Nephron progenitor cell (in vitro differentiated cells): ENCODE data around the gene PYGO1.
A peak's percentile ranks its signal among the peaks of the same experiment; 100 is the strongest.

ENCODE experiments used
- DNase-seq: peaks from one replicate; pipeline ENCODE4 v3.0.0; 2021
- H3K27ac Mint-ChIP-seq: 2 replicates; pipeline ENCODE4 v1.8.0; 2021; ENCODE audit warnings: mild to moderate bottlenecking, moderate library complexity, mixed read lengths
- H3K27me3 Mint-ChIP-seq: 2 replicates; pipeline ENCODE4 v1.8.0; 2021; ENCODE audit warnings: mild to moderate bottlenecking, low read depth, mixed read lengths; ENCODE audit not compliant: poor library complexity
- H3K36me3 Mint-ChIP-seq: 2 replicates; pipeline ENCODE4 v1.8.0; 2021; ENCODE audit warnings: low read depth, mixed read lengths
- H3K4me1 Mint-ChIP-seq: 2 replicates; pipeline ENCODE4 v1.8.0; 2021; ENCODE audit warnings: mixed read lengths
- H3K4me3 Mint-ChIP-seq: 2 replicates; pipeline ENCODE4 v1.8.0; 2021; ENCODE audit warnings: mild to moderate bottlenecking, moderate library complexity, mixed read lengths
- H3K9me3 Mint-ChIP-seq: 2 replicates; pipeline ENCODE4 v1.8.0; 2021; ENCODE audit warnings: mild to moderate bottlenecking, moderate library complexity, mixed read lengths
- CTCF ChIP-seq: fragments of 200-600 bp; sonication (generic); IDR thresholded peaks from 2 replicates; pipeline ENCODE4 v1.5.0; 2021; ENCODE audit warnings: antibody characterized with exemption

PYGO1 gene

GRCh38 chr15:55588070-55588814 is at the start of gene PYGO1:
Gene PYGO1 (minus strand): TSS chr15:55588345. CDS start chr15:55587883, 462 bp downstream.
- Mint-ChIP-seq H3K4me1 (peaks cover 16% of the 10 kb centered on the region), H3K4me3 (peak within 1 kb of the TSS; percentile 85), H3K36me3 (peaks cover 19% of the 10 kb centered on the region), H3K9me3 (peaks cover 11% of the 10 kb centered on the region), H3K27ac (peak within 1 kb of the TSS; percentile 94), H3K27me3 (no peaks in the 10 kb centered on the region)
- no peak for TF ChIP-seq CTCF
- DNase-seq, result peak; percentile 77

- H3K36me3 Mint-ChIP-seq, result peaks cover 87% of the 10 kb centered on the region
- no peak overlapping the region for H3K27ac Mint-ChIP-seq
- no peak for DNase-seq
- peaks cover 4% of the 10 kb centered on the region for H3K27me3 Mint-ChIP-seq
- H3K9me3 Mint-ChIP-seq, result no peaks in the 10 kb centered on the region
- peaks cover 6% of the 10 kb centered on the region for H3K4me1 Mint-ChIP-seq
- no peak for TF ChIP-seq CTCF
- H3K4me3 Mint-ChIP-seq, result no peak overlapping the region
These were observed 48.9 kb upstream of the PYGO1 start for GRCh38 chr15:55637086-55637485.

GRCh38 chr15:55633731-55634130 is 45.6 kb upstream of the PYGO1 start:
- Mint-ChIP-seq H3K36me3 (peaks cover 84% of the 10 kb centered on the region), H3K4me3 (no peak overlapping the region), H3K4me1 (peaks cover 20% of the 10 kb centered on the region), H3K27me3 (no peaks in the 10 kb centered on the region), H3K9me3 (no peaks in the 10 kb centered on the region), H3K27ac (no peak overlapping the region)
- no peak for DNase-seq
- no peak for TF ChIP-seq CTCF

GRCh38 chr15:55632434-55632833 is 44.3 kb upstream of the PYGO1 start:
- DNase-seq, result no peak
- Mint-ChIP-seq H3K36me3 (peaks cover 83% of the 10 kb centered on the region), H3K9me3 (no peaks in the 10 kb centered on the region), H3K27ac (peak overlapping the region; percentile 86), H3K27me3 (peaks cover 4% of the 10 kb centered on the region), H3K4me1 (peaks cover 20% of the 10 kb centered on the region), H3K4me3 (no peak overlapping the region)
- no peak for TF ChIP-seq CTCF

- Mint-ChIP-seq H3K27ac (peak overlapping the region; percentile 96), H3K36me3 (peaks cover 79% of the 10 kb centered on the region), H3K4me1 (peaks cover 20% of the 10 kb centered on the region), H3K9me3 (no peaks in the 10 kb centered on the region), H3K27me3 (peaks cover 4% of the 10 kb centered on the region), H3K4me3 (no peak overlapping the region)
- no peak for DNase-seq
- no peak for TF ChIP-seq CTCF
These were observed 42.7 kb upstream of the PYGO1 start for GRCh38 chr15:55630858-55631257.

GRCh38 chr15:55628369-55628730 is 40.2 kb upstream of the PYGO1 start:
- H3K4me1 Mint-ChIP-seq, result peaks cover 20% of the 10 kb centered on the region
- H3K4me3 Mint-ChIP-seq, result no peak overlapping the region
- H3K27me3 Mint-ChIP-seq, result peaks cover 4% of the 10 kb centered on the region
- H3K36me3 Mint-ChIP-seq, result peaks cover 85% of the 10 kb centered on the region
- no peak for DNase-seq
- H3K27ac Mint-ChIP-seq, result no peak overlapping the region
- no peaks in the 10 kb centered on the region for H3K9me3 Mint-ChIP-seq
- TF ChIP-seq CTCF, result no peak
